ENCODE results near the gene TBX18. TPM values are rescaled to one million over a fixed set of nuclear protein-coding genes. Genes with fewer than 3 reads are reported as not detected.

TBX18 gene
- total and polyA plus RNA-seq, 2 of the 4 experiments (the other 2 are of a cell fraction): 0.86 to 1.3 TPM

DNA sequence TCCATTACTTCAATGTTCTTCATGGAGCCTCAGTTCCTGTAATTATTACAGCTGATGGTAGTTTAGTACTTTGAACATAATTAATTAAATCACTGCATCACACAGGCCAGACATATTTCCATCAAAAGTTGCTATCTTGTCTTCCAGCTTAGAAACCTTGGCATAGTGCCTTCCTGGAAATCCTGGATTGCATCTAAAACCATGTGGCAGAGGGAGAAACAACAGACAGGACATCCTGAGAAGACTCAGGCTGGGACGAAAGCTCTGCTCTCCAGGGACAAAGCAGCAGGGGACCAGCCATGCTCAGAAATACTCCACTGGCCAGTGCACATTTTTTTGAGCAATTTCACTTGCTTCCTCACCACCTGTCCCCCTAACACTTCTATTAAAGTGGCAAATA lies 55.3 kb downstream of the TBX18 start:
- Histone ChIP-seq H3K23ac (ENCODE audit: low read depth, low read length) (no peak overlapping the region), H3K14ac (replicated peaks; ENCODE audit: low read depth, low read length) (no peak overlapping the region), H2BK5ac (ENCODE audit: low read depth, low read length, poor library complexity, severe bottlenecking) (no peak overlapping the region), H3K27me3 (ENCODE audit: control insufficient read depth, insufficient read depth, low read length) (no peaks in the 10 kb centered on the region), H3K4ac (ENCODE audit: low read depth, low read length) (no peak overlapping the region), H3K9ac (ENCODE audit: low read depth, low read length) (no peak overlapping the region), H2BK120ac (ENCODE audit: low read depth, low read length) (no peak overlapping the region), H2BK15ac (ENCODE audit: low read depth, low read length) (no peak overlapping the region), H3K4me2 (ENCODE audit: low read depth, low read length) (no peak overlapping the region), H3K18ac (ENCODE audit: low read depth, low read length) (no peak overlapping the region), H4K91ac (ENCODE audit: insufficient read depth, low read depth, low read length) (no peak overlapping the region), H3K27ac (ENCODE audit: insufficient read depth, low read length) (no peak overlapping the region), H2AK5ac (ENCODE audit: low read depth, low read length) (no peak overlapping the region), H4K5ac (ENCODE audit: low read depth, low read length) (no peak overlapping the region), H3K79me1 (ENCODE audit: low read depth in 1 of 2, low read length in 2 of 2) (no peaks in the 10 kb centered on the region), H3K4me3 (ENCODE audit: insufficient read depth, low read depth, low read length) (no peak overlapping the region), H3K56ac (ENCODE audit: extremely low read depth, insufficient read depth, low read length) (no peak overlapping the region), H3K36me3 (ENCODE audit: control insufficient read depth, insufficient read depth, low read length) (no peaks in the 10 kb centered on the region), H3K9me3 (ENCODE audit: control insufficient read depth, insufficient read depth, low read length) (no peaks in the 10 kb centered on the region), H2BK20ac (ENCODE audit: low read depth, low read length) (no peak overlapping the region), H3K9me1 (ENCODE audit: insufficient read depth, low read length) (no peaks in the 10 kb centered on the region), H2AFZ (replicated peaks; ENCODE audit: low read length, poor library complexity) (no peak overlapping the region), H2AK9ac (replicated peaks; ENCODE audit: low read depth, low read length, poor library complexity) (no peak overlapping the region), H4K20me1 (ENCODE audit: insufficient read depth, low read length) (no peaks in the 10 kb centered on the region), H4K8ac (ENCODE audit: low read depth in 2 of 2, low read length in 2 of 2) (no peak overlapping the region), H3K4me1 (ENCODE audit: control insufficient read depth, insufficient read depth, low read length) (no peaks in the 10 kb centered on the region)
- in situ Hi-C loops (cut with MboI; ENCODE audit: low sequenced_read_pairs): no loop called here
- CTCF ChIA-PET: no interaction called here
- no CpG with 5 or more reads among the region's 1 CpG for WGBS, 2 experiments (ENCODE audit: extremely low coverage in 2 of 2, insufficient read length in 1 of 2)
- BruUV-seq (replicated peaks): no TSS peak
- TF ChIP-seq MAZ (IDR thresholded peaks at IDR 0.05; ENCODE audit: borderline replicate concordance, low read depth, low read length) (no peak), SMC3 (IDR thresholded peaks at IDR 0.05; ENCODE audit: low read depth, low read length) (no peak), BHLHE40 (IDR thresholded peaks at IDR 0.05; ENCODE audit: low read depth, low read length) (no peak), FOS (IDR thresholded peaks at IDR 0.05; ENCODE audit: low read depth, low read length) (no peak), RCOR1 (IDR thresholded peaks at IDR 0.05; ENCODE audit: insufficient replicate concordance, low read length) (no peak), CEBPB (IDR thresholded peaks at IDR 0.05; ENCODE audit: low read depth, low read length) (no peak), POLR2A (IDR thresholded peaks at IDR 0.05; ENCODE audit: low read depth, low read length) (no peak), MXI1 (IDR thresholded peaks at IDR 0.05; ENCODE audit: borderline replicate concordance, low read depth, low read length) (no peak), NFE2L2 (IDR thresholded peaks at IDR 0.05; ENCODE audit: low read depth, low read length) (no peak), MAFK (IDR thresholded peaks at IDR 0.05; ENCODE audit: low read depth, low read length) (no peak), RAD21 (IDR thresholded peaks at IDR 0.05; ENCODE audit: low read length) (no peak), CHD1 (IDR thresholded peaks at IDR 0.05; ENCODE audit: low read depth, low read length) (no peak)
- TF ChIP-seq, protein P1, sequence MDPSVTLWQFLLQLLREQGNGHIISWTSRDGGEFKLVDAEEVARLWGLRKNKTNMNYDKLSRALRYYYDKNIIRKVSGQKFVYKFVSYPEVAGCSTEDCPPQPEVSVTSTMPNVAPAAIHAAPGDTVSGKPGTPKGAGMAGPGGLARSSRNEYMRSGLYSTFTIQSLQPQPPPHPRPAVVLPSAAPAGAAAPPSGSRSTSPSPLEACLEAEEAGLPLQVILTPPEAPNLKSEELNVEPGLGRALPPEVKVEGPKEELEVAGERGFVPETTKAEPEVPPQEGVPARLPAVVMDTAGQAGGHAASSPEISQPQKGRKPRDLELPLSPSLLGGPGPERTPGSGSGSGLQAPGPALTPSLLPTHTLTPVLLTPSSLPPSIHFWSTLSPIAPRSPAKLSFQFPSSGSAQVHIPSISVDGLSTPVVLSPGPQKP (IDR thresholded peaks at IDR 0.05; ENCODE audit: borderline replicate concordance, low read depth, low read length): no peak
- TF ChIP-seq, protein P2, sequence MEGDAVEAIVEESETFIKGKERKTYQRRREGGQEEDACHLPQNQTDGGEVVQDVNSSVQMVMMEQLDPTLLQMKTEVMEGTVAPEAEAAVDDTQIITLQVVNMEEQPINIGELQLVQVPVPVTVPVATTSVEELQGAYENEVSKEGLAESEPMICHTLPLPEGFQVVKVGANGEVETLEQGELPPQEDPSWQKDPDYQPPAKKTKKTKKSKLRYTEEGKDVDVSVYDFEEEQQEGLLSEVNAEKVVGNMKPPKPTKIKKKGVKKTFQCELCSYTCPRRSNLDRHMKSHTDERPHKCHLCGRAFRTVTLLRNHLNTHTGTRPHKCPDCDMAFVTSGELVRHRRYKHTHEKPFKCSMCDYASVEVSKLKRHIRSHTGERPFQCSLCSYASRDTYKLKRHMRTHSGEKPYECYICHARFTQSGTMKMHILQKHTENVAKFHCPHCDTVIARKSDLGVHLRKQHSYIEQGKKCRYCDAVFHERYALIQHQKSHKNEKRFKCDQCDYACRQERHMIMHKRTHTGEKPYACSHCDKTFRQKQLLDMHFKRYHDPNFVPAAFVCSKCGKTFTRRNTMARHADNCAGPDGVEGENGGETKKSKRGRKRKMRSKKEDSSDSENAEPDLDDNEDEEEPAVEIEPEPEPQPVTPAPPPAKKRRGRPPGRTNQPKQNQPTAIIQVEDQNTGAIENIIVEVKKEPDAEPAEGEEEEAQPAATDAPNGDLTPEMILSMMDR (conservative IDR thresholded peaks at IDR 0.05; ENCODE audit: low read depth, low read length): no peak
- TF ChIP-seq, protein P3, sequence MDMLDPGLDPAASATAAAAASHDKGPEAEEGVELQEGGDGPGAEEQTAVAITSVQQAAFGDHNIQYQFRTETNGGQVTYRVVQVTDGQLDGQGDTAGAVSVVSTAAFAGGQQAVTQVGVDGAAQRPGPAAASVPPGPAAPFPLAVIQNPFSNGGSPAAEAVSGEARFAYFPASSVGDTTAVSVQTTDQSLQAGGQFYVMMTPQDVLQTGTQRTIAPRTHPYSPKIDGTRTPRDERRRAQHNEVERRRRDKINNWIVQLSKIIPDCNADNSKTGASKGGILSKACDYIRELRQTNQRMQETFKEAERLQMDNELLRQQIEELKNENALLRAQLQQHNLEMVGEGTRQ (IDR thresholded peaks at IDR 0.05; ENCODE audit: low read depth, low read length): no peak
- ATAC-seq (ENCODE audit: low read depth) (no peak), DNase-seq (no peak)
- dilution Hi-C loops (cut with HindIII; ENCODE audit: low sequenced_read_pairs, unreplicated experiment): no loop called here
- POLR2A ChIA-PET (ENCODE audit: unreplicated experiment): no interaction called here
- intact Hi-C loops (cut with micrococcal nuclease): no loop called here
